ENCODE measurements around the gene HHIPL1.
"Not testable (repeated sequence)": the region's sequence is repeated elsewhere in the genome, so short reads cannot be mapped to it uniquely, and the experiment has no call there.

The HHIPL1 gene

GRCh38 chr14:99637624-99638023, 7.3 kb upstream of the HHIPL1 start:
- no peaks in the 10 kb centered on the region for H3K79me1 ChIP-seq (ENCODE audit: low read length)
- WGBS (ENCODE audit: extremely low coverage, insufficient coverage, insufficient read length) = no CpG with 5 or more reads among the region's 7 CpGs
- no peak overlapping the region for H3K4me3 ChIP-seq (ENCODE audit: low read depth, low read length)
- no peaks in the 10 kb centered on the region for H3K36me3 ChIP-seq (ENCODE audit: control insufficient read depth in 1 of 2, insufficient read depth in 2 of 2, low read length in 2 of 2)
- no peak overlapping the region for H3K9ac ChIP-seq (ENCODE audit: low read length)
- H2AFZ ChIP-seq (ENCODE audit: insufficient read depth, low read length, poor library complexity) = no peak overlapping the region
- H3K27ac ChIP-seq (ENCODE audit: low read depth, low read length) = no peak overlapping the region
- no peak overlapping the region for H2BK5ac ChIP-seq (ENCODE audit: low read depth, low read length, poor library complexity)
- no peak overlapping the region for H2AK5ac ChIP-seq (ENCODE audit: low read length)
- no peaks in the 10 kb centered on the region for H3K79me2 ChIP-seq (ENCODE audit: control insufficient read depth, insufficient read depth, low read length, poor library complexity)
- no peak for DNase-seq
- no peaks in the 10 kb centered on the region for H3K27me3 ChIP-seq (ENCODE audit: insufficient read depth, low read length)
- H4K12ac ChIP-seq (ENCODE audit: low read depth, low read length) = no peak overlapping the region
- H4K8ac ChIP-seq (ENCODE audit: low read depth, low read length) = no peak overlapping the region
- H3K4me1 ChIP-seq (ENCODE audit: control insufficient read depth in 1 of 2, insufficient read depth in 2 of 2, low read length in 2 of 2) = no peaks in the 10 kb centered on the region
- no peak overlapping the region for H2BK12ac ChIP-seq (ENCODE audit: low read length)
- H2BK120ac ChIP-seq (ENCODE audit: insufficient read depth, low read length, poor library complexity) = no peak overlapping the region
- H3K23ac ChIP-seq (ENCODE audit: low read length) = no peak overlapping the region
- no peak overlapping the region for H3K4me2 ChIP-seq (ENCODE audit: low read length)
- H3K18ac ChIP-seq (ENCODE audit: low read length) = no peak overlapping the region
- peaks cover 2% of the 10 kb centered on the region for H3K9me3 ChIP-seq (ENCODE audit: insufficient read depth, low read depth, low read length)
- no peak overlapping the region for H3K4ac ChIP-seq (ENCODE audit: low read depth, low read length)
- no peak overlapping the region for H4K91ac ChIP-seq (ENCODE audit: low read depth, low read length)
- H3K14ac ChIP-seq (ENCODE audit: low read length) = no peak overlapping the region

- H3K4ac ChIP-seq (ENCODE audit: low read depth, low read length); DNase-seq; H4K12ac ChIP-seq (ENCODE audit: low read depth, low read length); H3K79me2 ChIP-seq (ENCODE audit: control insufficient read depth, insufficient read depth, low read length, poor library complexity); H3K36me3 ChIP-seq (ENCODE audit: control insufficient read depth in 1 of 2, insufficient read depth in 2 of 2, low read length in 2 of 2); H3K4me3 ChIP-seq (ENCODE audit: low read depth, low read length); H3K14ac ChIP-seq (ENCODE audit: low read length); H2AK5ac ChIP-seq (ENCODE audit: low read length); H4K8ac ChIP-seq (ENCODE audit: low read depth, low read length); H3K23ac ChIP-seq (ENCODE audit: low read length); H4K91ac ChIP-seq (ENCODE audit: low read depth, low read length); H3K27ac ChIP-seq (ENCODE audit: low read depth, low read length); H2AFZ ChIP-seq (ENCODE audit: insufficient read depth, low read length, poor library complexity); H2BK12ac ChIP-seq (ENCODE audit: low read length); H3K4me2 ChIP-seq (ENCODE audit: low read length); H3K9ac ChIP-seq (ENCODE audit: low read length); H3K9me3 ChIP-seq (ENCODE audit: insufficient read depth, low read depth, low read length); H3K79me1 ChIP-seq (ENCODE audit: low read length); H3K18ac ChIP-seq (ENCODE audit: low read length); H2BK120ac ChIP-seq (ENCODE audit: insufficient read depth, low read length, poor library complexity); H2BK5ac ChIP-seq (ENCODE audit: low read depth, low read length, poor library complexity); H3K27me3 ChIP-seq (ENCODE audit: insufficient read depth, low read length): not testable (repeated sequence)
- H3K4me1 ChIP-seq (ENCODE audit: control insufficient read depth in 1 of 2, insufficient read depth in 2 of 2, low read length in 2 of 2) = peaks cover 18 to 21% of the 10 kb centered on the region in 2 experiments
- WGBS (ENCODE audit: extremely low coverage, insufficient coverage, insufficient read length) = no CpG with 5 or more reads among the region's 5 CpGs
Measured at GRCh38 chr14:99642771-99643170, 2.2 kb upstream of the HHIPL1 start.

GRCh38 chr14:99643343-99643742, 1.6 kb upstream of the HHIPL1 start:
- no CpG with 5 or more reads among the region's 6 CpGs for WGBS (ENCODE audit: extremely low coverage, insufficient coverage, insufficient read length)
- no peak overlapping the region for H3K23ac ChIP-seq (ENCODE audit: low read length)

GRCh38 chr14:99644035-99644587, 818 bp upstream of the HHIPL1 start:
- no peak overlapping the region for H2BK5ac ChIP-seq (ENCODE audit: low read depth, low read length, poor library complexity)
- no peak overlapping the region for H2BK12ac ChIP-seq (ENCODE audit: low read length)
- peak overlapping the region; percentile 94 for H4K91ac ChIP-seq (ENCODE audit: low read depth, low read length)
- H3K79me2 ChIP-seq (ENCODE audit: control insufficient read depth, insufficient read depth, low read length, poor library complexity) = peaks cover 6% of the 10 kb centered on the region
- H2AK5ac ChIP-seq (ENCODE audit: low read length) = no peak overlapping the region
- no peak overlapping the region for H3K9ac ChIP-seq (ENCODE audit: low read length)
- H3K36me3 ChIP-seq (ENCODE audit: control insufficient read depth in 1 of 2, insufficient read depth in 2 of 2, low read length in 2 of 2) = no peaks in the 10 kb centered on the region
- no peak overlapping the region for H4K12ac ChIP-seq (ENCODE audit: low read depth, low read length)
- no peaks in the 10 kb centered on the region for H3K27me3 ChIP-seq (ENCODE audit: insufficient read depth, low read length)
- no peak for DNase-seq
- H3K4me3 ChIP-seq (ENCODE audit: low read depth, low read length) = no peak overlapping the region
- peaks cover 18 to 21% of the 10 kb centered on the region in 2 experiments for H3K4me1 ChIP-seq (ENCODE audit: control insufficient read depth in 1 of 2, insufficient read depth in 2 of 2, low read length in 2 of 2)
- no peak overlapping the region for H3K4me2 ChIP-seq (ENCODE audit: low read length)
- H3K9me3 ChIP-seq (ENCODE audit: insufficient read depth, low read depth, low read length) = peaks cover 5% of the 10 kb centered on the region
- peaks cover 9% of the 10 kb centered on the region for H3K79me1 ChIP-seq (ENCODE audit: low read length)
- H3K4ac ChIP-seq (ENCODE audit: low read depth, low read length) = no peak overlapping the region
- H3K14ac ChIP-seq (ENCODE audit: low read length) = peak overlapping the region; percentile 92
- H2AFZ ChIP-seq (ENCODE audit: insufficient read depth, low read length, poor library complexity) = peak overlapping the region; percentile 96
- H2BK120ac ChIP-seq (ENCODE audit: insufficient read depth, low read length, poor library complexity) = peak overlapping the region; percentile 84
- H3K27ac ChIP-seq (ENCODE audit: low read depth, low read length) = no peak overlapping the region
- no peak overlapping the region for H3K23ac ChIP-seq (ENCODE audit: low read length)
- no CpG with 5 or more reads among the region's 11 CpGs for whole genome bisulfite sequencing (ENCODE audit: extremely low coverage, insufficient coverage, insufficient read length)
- H4K8ac ChIP-seq (ENCODE audit: low read depth, low read length) = peak overlapping the region; percentile 99
- H3K18ac ChIP-seq (ENCODE audit: low read length) = no peak overlapping the region

More at GRCh38 chr14:99643343-99643742, 1.6 kb upstream of the HHIPL1 start:
- Histone ChIP-seq H3K4me3 (ENCODE audit: low read depth, low read length) (no peak overlapping the region), H2BK120ac (ENCODE audit: insufficient read depth, low read length, poor library complexity) (no peak overlapping the region), H4K12ac (ENCODE audit: low read depth, low read length) (no peak overlapping the region), H3K79me2 (ENCODE audit: control insufficient read depth, insufficient read depth, low read length, poor library complexity) (peaks cover 6% of the 10 kb centered on the region), H3K27ac (ENCODE audit: low read depth, low read length) (no peak overlapping the region), H3K14ac (ENCODE audit: low read length) (no peak overlapping the region), H3K18ac (ENCODE audit: low read length) (no peak overlapping the region), H3K4me2 (ENCODE audit: low read length) (no peak overlapping the region), H3K4ac (ENCODE audit: low read depth, low read length) (no peak overlapping the region), H2AK5ac (ENCODE audit: low read length) (no peak overlapping the region), H3K9ac (ENCODE audit: low read length) (no peak overlapping the region), H4K8ac (ENCODE audit: low read depth, low read length) (no peak overlapping the region), H3K36me3 (ENCODE audit: control insufficient read depth in 1 of 2, insufficient read depth in 2 of 2, low read length in 2 of 2) (no peaks in the 10 kb centered on the region), H2BK12ac (ENCODE audit: low read length) (no peak overlapping the region), H4K91ac (ENCODE audit: low read depth, low read length) (no peak overlapping the region), H3K9me3 (ENCODE audit: insufficient read depth, low read depth, low read length) (peaks cover 5% of the 10 kb centered on the region), H3K27me3 (ENCODE audit: insufficient read depth, low read length) (no peaks in the 10 kb centered on the region), H3K4me1 (ENCODE audit: control insufficient read depth in 1 of 2, insufficient read depth in 2 of 2, low read length in 2 of 2) (peaks cover 18 to 21% of the 10 kb centered on the region in 2 experiments), H3K79me1 (ENCODE audit: low read length) (peaks cover 9% of the 10 kb centered on the region), H2AFZ (ENCODE audit: insufficient read depth, low read length, poor library complexity) (no peak overlapping the region), H2BK5ac (ENCODE audit: low read depth, low read length, poor library complexity) (no peak overlapping the region)
- no peak for DNase-seq
